GM10248 (cell line): ENCODE results near the gene HID1.

ENCODE experiments used
- CTCF ChIA-PET: fragments of 300-600 bp; sonication (Branson Sonifier 250); formaldehyde crosslinking; extraction: SDS; loops from one replicate; lab custom pipeline; 2021; ENCODE audit warnings: antibody characterized with exemption; lab: Yijun Ruan, JAX
- POLR2A ChIA-PET: fragments of 350-650 bp; sonication (Branson Sonifier 250); formaldehyde crosslinking; extraction: SDS; loops from one replicate; lab custom pipeline; 2020; ENCODE audit warnings: antibody characterized with exemption; lab: Yijun Ruan, JAX
- DNase-seq: peaks from one replicate; pipeline ENCODE4 v3.0.0; 2012; ENCODE audit errors: extremely low spot score
- TF ChIP-seq, protein P1 (sequence below): IDR thresholded peaks from 2 replicates; pipeline ENCODE4 v1.5.1; 2012; ENCODE audit warnings: mild to moderate bottlenecking, low read depth; ENCODE audit errors: extremely low read depth, missing control alignments, control extremely low read depth

HID1 gene

DNA sequence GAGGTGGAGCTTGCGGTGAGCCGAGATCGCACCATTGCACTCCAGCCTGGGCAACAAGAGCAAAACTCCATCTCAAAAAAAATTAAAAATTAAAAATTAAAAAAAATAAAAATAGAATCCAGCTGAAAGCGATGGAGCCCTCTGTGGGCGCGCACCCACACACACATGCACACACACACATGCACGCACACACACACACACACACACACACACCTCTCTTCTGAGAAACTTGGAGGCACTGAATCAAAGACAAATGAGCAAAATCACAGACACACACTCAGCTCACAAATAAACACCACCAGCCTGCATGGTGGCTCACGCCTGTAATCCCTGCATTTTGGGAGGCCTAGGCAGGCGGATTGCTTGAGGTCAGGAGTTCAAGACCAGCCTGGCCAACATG, 69.5 kb downstream of the HID1 start:
- TF ChIP-seq, protein P1, sequence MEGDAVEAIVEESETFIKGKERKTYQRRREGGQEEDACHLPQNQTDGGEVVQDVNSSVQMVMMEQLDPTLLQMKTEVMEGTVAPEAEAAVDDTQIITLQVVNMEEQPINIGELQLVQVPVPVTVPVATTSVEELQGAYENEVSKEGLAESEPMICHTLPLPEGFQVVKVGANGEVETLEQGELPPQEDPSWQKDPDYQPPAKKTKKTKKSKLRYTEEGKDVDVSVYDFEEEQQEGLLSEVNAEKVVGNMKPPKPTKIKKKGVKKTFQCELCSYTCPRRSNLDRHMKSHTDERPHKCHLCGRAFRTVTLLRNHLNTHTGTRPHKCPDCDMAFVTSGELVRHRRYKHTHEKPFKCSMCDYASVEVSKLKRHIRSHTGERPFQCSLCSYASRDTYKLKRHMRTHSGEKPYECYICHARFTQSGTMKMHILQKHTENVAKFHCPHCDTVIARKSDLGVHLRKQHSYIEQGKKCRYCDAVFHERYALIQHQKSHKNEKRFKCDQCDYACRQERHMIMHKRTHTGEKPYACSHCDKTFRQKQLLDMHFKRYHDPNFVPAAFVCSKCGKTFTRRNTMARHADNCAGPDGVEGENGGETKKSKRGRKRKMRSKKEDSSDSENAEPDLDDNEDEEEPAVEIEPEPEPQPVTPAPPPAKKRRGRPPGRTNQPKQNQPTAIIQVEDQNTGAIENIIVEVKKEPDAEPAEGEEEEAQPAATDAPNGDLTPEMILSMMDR, result no peak
- CTCF ChIA-PET, result interaction anchor here (1.0 to 1.1 kb wide), 2 partner anchors 21 to 35 kb away, joined by 3 read pairs; partner anchors contain the start of gene OTOP2
- DNase-seq, result no peak
- POLR2A ChIA-PET, result no interaction called here

DNA sequence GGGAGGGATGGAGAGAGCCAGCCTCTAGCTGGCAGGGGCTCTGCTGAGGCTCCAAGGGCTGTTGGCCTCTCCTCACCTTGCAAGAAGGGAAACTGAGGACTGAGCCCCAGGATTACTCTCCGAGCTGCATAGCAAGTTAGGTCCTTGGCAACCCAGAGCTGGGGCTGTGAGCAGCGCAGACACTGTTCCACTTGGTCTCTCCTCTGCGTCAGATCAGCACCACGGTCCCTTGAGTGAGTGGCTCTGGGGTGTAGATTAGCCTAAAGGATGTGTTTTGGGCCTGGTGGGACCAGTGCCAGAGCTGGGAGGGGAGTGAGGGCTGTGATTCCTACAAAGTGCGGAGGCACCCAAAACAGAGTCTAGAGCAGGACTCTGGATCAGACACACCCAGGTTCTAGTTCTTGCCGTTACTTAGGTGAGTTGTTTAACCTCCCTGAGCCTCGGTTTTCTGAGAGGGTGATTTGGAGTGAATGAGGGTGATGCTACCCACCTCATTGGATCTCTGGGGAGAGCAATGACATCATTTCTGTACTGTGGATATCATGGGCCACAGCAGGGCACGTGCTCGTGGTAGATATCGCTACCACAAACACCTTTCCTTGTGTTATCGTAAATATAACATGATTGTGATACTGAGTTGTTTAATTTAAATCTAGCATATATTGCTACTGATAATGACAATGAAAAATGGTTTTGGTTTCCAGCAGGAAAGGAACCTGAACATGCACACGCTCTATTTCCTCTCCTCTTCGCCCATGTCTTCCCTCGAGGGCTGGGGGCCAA, 71.0 kb downstream of the HID1 start:
- TF ChIP-seq, protein P1, result no peak
- POLR2A ChIA-PET, result no interaction called here
- CTCF ChIA-PET, result interaction anchor here (1.6 kb wide), 1 partner anchor 60 kb away, joined by 3 read pairs; no protein-coding TSS in a partner anchor
- DNase-seq, result no peak
